Upper lobe of right lung (tissue), 1 donor: Measurements from ENCODE around the gene CEBPZOS. TPM values are rescaled to one million over a fixed set of nuclear protein-coding genes. Genes with fewer than 3 reads are reported as not detected.

Experiments
- ATAC-seq: fragments of 200-7000 bp; cut with Tn5 transposase; one replicate; pipeline ENCODE4 v1.9.1; 2020; ENCODE audit warnings: mild to moderate bottlenecking, moderate library complexity
- DNase-seq: peaks from one replicate; pipeline ENCODE4 v3.0.0-alpha.2; 2020
- H3K27ac ChIP-seq: fragments of 200-600 bp; one replicate; pipeline ENCODE4 v1.8.0; 2022
- H3K27me3 ChIP-seq: fragments of 200-600 bp; one replicate; pipeline ENCODE4 v1.8.0; 2022; ENCODE audit warnings: mild to moderate bottlenecking
- H3K36me3 ChIP-seq: fragments of 200-600 bp; one replicate; pipeline ENCODE4 v1.8.0; 2022
- H3K4me1 ChIP-seq: fragments of 200-600 bp; one replicate; pipeline ENCODE4 v1.8.0; 2022
- H3K4me3 ChIP-seq: fragments of 200-600 bp; one replicate; pipeline ENCODE4 v1.8.0; 2022; ENCODE audit warnings: mild to moderate bottlenecking
- H3K9me3 ChIP-seq: fragments of 200-600 bp; one replicate; pipeline ENCODE4 v1.8.0; 2022
- intact Hi-C: fragments of 100-400 bp; cut with DNase I; formaldehyde crosslinking; loops from one replicate; pipeline ENCODE4 v1.11.0; 2022
- total RNA-seq: library from RNA; stranded (reverse); fragmentation: NEBNext Ultra II Directional; extraction: Animal tissue kit (Norgen Biotek cat#: 25700); gene quantifications from one replicate; pipeline ENCODE4 v1.2.1, GENCODE V29; 2021
- TF ChIP-seq, protein P1 (sequence below): fragments of 200-600 bp; IDR thresholded peaks from one replicate; pipeline ENCODE4 v1.8.0; 2022; ENCODE audit warnings: antibody characterized with exemption
- donor health status: DM: no; HTN: yes; CAD: no; lungs with severe emphysema.

CEBPZOS gene
- total RNA-seq, 1 donor from 2014 or later, result 38.8 TPM

DNA sequence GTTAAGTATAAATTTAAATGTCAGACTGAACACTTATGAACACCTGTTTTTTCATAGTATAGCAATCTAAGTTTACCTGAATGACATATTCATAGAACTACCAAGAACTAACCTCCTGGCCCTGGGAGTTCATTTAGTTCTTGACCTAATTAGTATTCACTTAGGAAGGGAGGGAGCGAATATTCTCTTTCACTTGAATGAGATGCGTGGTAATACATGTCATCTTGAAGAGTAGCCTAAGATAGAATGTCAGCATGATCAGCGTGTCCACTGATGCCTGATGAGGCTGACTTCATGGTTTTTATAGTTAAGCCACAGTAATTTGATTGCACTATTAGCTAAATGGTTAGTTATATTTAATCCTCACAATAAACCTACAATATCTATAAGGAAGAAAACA is 48.5 kb downstream of the CEBPZOS start:
- Histone ChIP-seq H3K4me3 (no peak overlapping the region), H3K9me3 (no peaks in the 10 kb centered on the region), H3K4me1 (no peaks in the 10 kb centered on the region), H3K36me3 (peaks cover 77% of the 10 kb centered on the region), H3K27me3 (no peaks in the 10 kb centered on the region), H3K27ac (no peak overlapping the region)
- TF ChIP-seq, protein P1, sequence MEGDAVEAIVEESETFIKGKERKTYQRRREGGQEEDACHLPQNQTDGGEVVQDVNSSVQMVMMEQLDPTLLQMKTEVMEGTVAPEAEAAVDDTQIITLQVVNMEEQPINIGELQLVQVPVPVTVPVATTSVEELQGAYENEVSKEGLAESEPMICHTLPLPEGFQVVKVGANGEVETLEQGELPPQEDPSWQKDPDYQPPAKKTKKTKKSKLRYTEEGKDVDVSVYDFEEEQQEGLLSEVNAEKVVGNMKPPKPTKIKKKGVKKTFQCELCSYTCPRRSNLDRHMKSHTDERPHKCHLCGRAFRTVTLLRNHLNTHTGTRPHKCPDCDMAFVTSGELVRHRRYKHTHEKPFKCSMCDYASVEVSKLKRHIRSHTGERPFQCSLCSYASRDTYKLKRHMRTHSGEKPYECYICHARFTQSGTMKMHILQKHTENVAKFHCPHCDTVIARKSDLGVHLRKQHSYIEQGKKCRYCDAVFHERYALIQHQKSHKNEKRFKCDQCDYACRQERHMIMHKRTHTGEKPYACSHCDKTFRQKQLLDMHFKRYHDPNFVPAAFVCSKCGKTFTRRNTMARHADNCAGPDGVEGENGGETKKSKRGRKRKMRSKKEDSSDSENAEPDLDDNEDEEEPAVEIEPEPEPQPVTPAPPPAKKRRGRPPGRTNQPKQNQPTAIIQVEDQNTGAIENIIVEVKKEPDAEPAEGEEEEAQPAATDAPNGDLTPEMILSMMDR, result no peak
- intact Hi-C loops, result no loop called here
- ATAC-seq (no peak), DNase-seq (no peak)

DNA sequence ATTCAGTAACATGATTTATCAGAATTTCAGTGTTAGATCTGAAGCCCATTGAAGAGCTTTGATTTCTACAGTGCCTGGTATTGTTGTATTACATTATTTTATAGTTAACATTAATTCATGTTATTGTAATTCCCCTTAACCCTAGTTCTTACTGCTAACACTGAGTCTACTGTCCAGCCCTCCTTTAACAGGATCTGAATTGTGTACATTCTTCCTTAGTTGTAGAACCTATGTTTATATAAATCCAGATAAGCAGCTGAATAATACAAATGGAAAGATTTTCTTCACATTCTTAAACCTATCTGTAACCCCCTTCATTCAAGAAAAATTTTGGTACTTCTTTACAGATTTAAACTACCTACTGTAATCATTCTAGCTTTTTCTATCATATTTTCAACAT is 49.9 kb downstream of the CEBPZOS start:
- TF ChIP-seq, protein P1, result no peak
- Histone ChIP-seq H3K27ac (no peak overlapping the region), H3K27me3 (no peaks in the 10 kb centered on the region), H3K36me3 (peaks cover 90% of the 10 kb centered on the region), H3K4me3 (no peak overlapping the region), H3K9me3 (no peaks in the 10 kb centered on the region), H3K4me1 (no peaks in the 10 kb centered on the region)
- DNase-seq, result no peak
- intact Hi-C loops, result no loop called here
- ATAC-seq, result no peak

GRCh38 chr2:37250869-37251740 is 54.8 kb downstream of the CEBPZOS start:
- Histone ChIP-seq H3K27me3 (no peaks in the 10 kb centered on the region), H3K9me3 (no peaks in the 10 kb centered on the region), H3K4me1 (no peaks in the 10 kb centered on the region), H3K36me3 (peaks cover 95% of the 10 kb centered on the region), H3K4me3 (no peak overlapping the region), H3K27ac (no peak overlapping the region)
- ATAC-seq (no peak), DNase-seq (no peak)
- intact Hi-C loops, result no loop called here
- TF ChIP-seq, protein P1, result no peak

Other genes starting within 250 kb of the CEBPZOS start
- 33.1 TPM for gene STRN, start 230.0 kb upstream of the CEBPZOS start, total RNA-seq
- 23.1 TPM for gene HEATR5B, start 112.1 kb upstream of the CEBPZOS start, total RNA-seq
- gene GPATCH11, start 112.0 kb upstream of the CEBPZOS start, total RNA-seq, result 7.8 TPM
- gene EIF2AK2, start 39.5 kb upstream of the CEBPZOS start, total RNA-seq, result 57.1 TPM
- gene SULT6B1, start 7.8 kb upstream of the CEBPZOS start, total RNA-seq, result not detected
- gene CEBPZ, start 35.1 kb downstream of the CEBPZOS start, total RNA-seq, result 47.7 TPM
- gene NDUFAF7, start 35.2 kb downstream of the CEBPZOS start, total RNA-seq, result 16.7 TPM
- 43.6 TPM for gene PRKD3, start 128.3 kb downstream of the CEBPZOS start, total RNA-seq
- gene QPCT, start 148.1 kb downstream of the CEBPZOS start, total RNA-seq, result 4.9 TPM